ENCODE data around the gene CLTCL1. TPM values are rescaled to one million over a fixed set of nuclear protein-coding genes. Genes with fewer than 3 reads are reported as not detected.

The CLTCL1 gene
- total and polyA plus RNA-seq, 9 of the 15 experiments (the other 6 are each of a cell fraction or from before 2014, with no cell fraction given) = 1.1 to 11.7 (median 5.0) TPM

DNA sequence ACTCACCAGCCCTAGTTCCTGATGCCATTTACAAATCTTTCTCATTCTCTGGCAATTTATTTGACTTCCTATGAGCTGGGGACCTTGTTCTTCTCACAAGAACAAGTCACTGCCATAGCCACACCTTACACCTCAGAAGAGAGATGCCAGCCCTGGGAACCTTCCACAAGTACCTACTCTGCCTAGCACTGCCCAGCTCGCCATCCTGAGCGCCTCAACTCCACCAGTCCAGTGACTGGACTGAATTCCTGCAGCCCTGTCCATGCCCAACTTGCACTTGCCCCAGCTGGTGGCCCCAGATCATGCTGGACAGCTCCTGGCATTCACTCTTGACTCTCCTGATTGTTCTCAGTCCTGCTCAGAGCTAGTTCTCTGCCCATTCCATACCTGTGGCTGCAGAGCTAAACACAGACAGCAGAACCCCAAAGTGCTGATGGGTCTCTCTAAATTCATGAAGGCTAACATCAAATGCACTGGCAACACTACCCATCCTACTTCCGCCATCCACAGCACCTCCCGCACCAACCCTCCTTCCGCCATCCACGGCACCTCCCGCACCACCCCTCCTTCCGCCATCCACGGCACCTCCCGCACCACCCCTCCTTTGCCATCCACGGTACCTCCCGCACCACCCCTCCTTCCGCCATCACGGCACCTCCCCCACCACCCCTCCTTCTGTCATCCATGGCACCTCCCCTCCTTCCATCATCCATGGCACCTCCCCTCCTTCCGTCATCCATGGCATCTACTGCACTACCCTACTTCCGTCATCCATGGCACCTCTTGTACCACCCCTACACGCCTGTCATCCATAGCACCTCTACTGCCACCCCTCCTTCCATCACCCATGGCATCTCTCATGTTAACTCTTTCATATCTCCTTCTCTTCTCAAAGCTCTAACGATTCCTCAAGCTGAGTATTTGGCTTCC is 89.4 kb downstream of the CLTCL1 start (continued):
- peak; percentile 52; the same call in 1 of the 2 replicates for TF ChIP-seq CXXC5 (CRISPR knock-in tag; IDR thresholded peaks at IDR 0.05)
- TF ChIP-seq FOXP1 (CRISPR knock-in tag; IDR thresholded peaks at IDR 0.05) = peak; percentile 84; the same call in 1 of the 2 replicates
- peak; percentile 28; the same call in 1 of the 2 replicates for TF ChIP-seq ZNF263 (CRISPR knock-in tag; IDR thresholded peaks at IDR 0.05; ENCODE audit: borderline replicate concordance)
- no peak for TF ChIP-seq ETV6 (IDR thresholded peaks at IDR 0.05; ENCODE audit: borderline replicate concordance in 1 of 2, low read depth in 2 of 2, low read length in 1 of 2)
- TF ChIP-seq ETV6 (CRISPR knock-in tag; IDR thresholded peaks at IDR 0.05; ENCODE audit: borderline replicate concordance) = no peak
- TF ChIP-seq NFIX (CRISPR knock-in tag; IDR thresholded peaks at IDR 0.05; ENCODE audit: low read depth) = no peak
- TF ChIP-seq TRIM28 (IDR thresholded peaks at IDR 0.05) = no peak
- TF ChIP-seq ZNF507 (tag; conservative IDR thresholded peaks at IDR 0.05) = no peak
- no peak for TF ChIP-seq CBFA2T3 (IDR thresholded peaks at IDR 0.05)
- TF ChIP-seq ZNF12 (CRISPR knock-in tag; IDR thresholded peaks at IDR 0.05) = peak; percentile 74; the same call in 1 of the 2 replicates
- 0 out of 2 replicates have a peak, but pooled peaks have one; percentile 75 for TF ChIP-seq TSC22D4 (tag; IDR thresholded peaks at IDR 0.05)
- TF ChIP-seq, protein P1, sequence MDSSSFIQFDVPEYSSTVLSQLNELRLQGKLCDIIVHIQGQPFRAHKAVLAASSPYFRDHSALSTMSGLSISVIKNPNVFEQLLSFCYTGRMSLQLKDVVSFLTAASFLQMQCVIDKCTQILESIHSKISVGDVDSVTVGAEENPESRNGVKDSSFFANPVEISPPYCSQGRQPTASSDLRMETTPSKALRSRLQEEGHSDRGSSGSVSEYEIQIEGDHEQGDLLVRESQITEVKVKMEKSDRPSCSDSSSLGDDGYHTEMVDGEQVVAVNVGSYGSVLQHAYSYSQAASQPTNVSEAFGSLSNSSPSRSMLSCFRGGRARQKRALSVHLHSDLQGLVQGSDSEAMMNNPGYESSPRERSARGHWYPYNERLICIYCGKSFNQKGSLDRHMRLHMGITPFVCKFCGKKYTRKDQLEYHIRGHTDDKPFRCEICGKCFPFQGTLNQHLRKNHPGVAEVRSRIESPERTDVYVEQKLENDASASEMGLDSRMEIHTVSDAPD (CRISPR knock-in tag; IDR thresholded peaks at IDR 0.05) = no peak
- TF ChIP-seq SRSF9 (IDR thresholded peaks at IDR 0.05; ENCODE audit: borderline replicate concordance, low read depth, low read length) = no peak
- TF ChIP-seq, protein P2, sequence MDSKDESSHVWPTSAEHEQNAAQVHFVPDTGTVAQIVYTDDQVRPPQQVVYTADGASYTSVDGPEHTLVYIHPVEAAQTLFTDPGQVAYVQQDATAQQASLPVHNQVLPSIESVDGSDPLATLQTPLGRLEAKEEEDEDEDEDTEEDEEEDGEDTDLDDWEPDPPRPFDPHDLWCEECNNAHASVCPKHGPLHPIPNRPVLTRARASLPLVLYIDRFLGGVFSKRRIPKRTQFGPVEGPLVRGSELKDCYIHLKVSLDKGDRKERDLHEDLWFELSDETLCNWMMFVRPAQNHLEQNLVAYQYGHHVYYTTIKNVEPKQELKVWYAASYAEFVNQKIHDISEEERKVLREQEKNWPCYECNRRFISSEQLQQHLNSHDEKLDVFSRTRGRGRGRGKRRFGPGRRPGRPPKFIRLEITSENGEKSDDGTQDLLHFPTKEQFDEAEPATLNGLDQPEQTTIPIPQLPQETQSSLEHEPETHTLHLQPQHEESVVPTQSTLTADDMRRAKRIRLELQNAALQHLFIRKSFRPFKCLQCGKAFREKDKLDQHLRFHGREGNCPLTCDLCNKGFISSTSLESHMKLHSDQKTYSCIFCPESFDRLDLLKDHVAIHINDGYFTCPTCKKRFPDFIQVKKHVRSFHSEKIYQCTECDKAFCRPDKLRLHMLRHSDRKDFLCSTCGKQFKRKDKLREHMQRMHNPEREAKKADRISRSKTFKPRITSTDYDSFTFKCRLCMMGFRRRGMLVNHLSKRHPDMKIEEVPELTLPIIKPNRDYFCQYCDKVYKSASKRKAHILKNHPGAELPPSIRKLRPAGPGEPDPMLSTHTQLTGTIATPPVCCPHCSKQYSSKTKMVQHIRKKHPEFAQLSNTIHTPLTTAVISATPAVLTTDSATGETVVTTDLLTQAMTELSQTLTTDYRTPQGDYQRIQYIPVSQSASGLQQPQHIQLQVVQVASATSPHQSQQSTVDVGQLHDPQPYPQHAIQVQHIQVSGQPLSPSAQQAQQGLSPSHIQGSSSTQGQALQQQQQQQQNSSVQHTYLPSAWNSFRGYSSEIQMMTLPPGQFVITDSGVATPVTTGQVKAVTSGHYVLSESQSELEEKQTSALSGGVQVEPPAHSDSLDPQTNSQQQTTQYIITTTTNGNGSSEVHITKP (IDR thresholded peaks at IDR 0.05; ENCODE audit: partially characterized antibody) = peak; percentile 51
- TF ChIP-seq ZC3H11A (IDR thresholded peaks at IDR 0.05; ENCODE audit: low read depth, low read length) = no peak
- TF ChIP-seq, protein P3, sequence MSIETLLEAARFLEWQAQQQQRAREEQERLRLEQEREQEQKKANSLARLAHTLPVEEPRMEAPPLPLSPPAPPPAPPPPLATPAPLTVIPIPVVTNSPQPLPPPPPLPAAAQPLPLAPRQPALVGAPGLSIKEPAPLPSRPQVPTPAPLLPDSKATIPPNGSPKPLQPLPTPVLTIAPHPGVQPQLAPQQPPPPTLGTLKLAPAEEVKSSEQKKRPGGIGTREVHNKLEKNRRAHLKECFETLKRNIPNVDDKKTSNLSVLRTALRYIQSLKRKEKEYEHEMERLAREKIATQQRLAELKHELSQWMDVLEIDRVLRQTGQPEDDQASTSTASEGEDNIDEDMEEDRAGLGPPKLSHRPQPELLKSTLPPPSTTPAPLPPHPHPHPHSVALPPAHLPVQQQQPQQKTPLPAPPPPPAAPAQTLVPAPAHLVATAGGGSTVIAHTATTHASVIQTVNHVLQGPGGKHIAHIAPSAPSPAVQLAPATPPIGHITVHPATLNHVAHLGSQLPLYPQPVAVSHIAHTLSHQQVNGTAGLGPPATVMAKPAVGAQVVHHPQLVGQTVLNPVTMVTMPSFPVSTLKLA (conservative IDR thresholded peaks at IDR 0.05) = no peak
- TF ChIP-seq ETV1 (tag; conservative IDR thresholded peaks at IDR 0.05; ENCODE audit: low read depth) = peak; percentile 76
- TF ChIP-seq, protein P4, sequence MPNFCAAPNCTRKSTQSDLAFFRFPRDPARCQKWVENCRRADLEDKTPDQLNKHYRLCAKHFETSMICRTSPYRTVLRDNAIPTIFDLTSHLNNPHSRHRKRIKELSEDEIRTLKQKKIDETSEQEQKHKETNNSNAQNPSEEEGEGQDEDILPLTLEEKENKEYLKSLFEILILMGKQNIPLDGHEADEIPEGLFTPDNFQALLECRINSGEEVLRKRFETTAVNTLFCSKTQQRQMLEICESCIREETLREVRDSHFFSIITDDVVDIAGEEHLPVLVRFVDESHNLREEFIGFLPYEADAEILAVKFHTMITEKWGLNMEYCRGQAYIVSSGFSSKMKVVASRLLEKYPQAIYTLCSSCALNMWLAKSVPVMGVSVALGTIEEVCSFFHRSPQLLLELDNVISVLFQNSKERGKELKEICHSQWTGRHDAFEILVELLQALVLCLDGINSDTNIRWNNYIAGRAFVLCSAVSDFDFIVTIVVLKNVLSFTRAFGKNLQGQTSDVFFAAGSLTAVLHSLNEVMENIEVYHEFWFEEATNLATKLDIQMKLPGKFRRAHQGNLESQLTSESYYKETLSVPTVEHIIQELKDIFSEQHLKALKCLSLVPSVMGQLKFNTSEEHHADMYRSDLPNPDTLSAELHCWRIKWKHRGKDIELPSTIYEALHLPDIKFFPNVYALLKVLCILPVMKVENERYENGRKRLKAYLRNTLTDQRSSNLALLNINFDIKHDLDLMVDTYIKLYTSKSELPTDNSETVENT (CRISPR knock-in tag; IDR thresholded peaks at IDR 0.05) = peak; percentile 43; the same call in 1 of the 2 replicates
- peak; percentile 69; the same call in 1 of the 2 replicates for TF ChIP-seq GATAD2A (IDR thresholded peaks at IDR 0.05)
